ENCODE data around the gene TUBB2A.
"Not testable (repeated sequence)": the region's sequence is repeated elsewhere in the genome, so short reads cannot be mapped to it uniquely, and the experiment has no call there.

Gene TUBB2A

GRCh38 chr6:3151691-3152090 is 5.7 kb downstream of the TUBB2A start:
- no peak for DNase-seq

GRCh38 chr6:3147914-3148757 is 9.2 kb downstream of the TUBB2A start:
- DNase-seq = no peak

DNA sequence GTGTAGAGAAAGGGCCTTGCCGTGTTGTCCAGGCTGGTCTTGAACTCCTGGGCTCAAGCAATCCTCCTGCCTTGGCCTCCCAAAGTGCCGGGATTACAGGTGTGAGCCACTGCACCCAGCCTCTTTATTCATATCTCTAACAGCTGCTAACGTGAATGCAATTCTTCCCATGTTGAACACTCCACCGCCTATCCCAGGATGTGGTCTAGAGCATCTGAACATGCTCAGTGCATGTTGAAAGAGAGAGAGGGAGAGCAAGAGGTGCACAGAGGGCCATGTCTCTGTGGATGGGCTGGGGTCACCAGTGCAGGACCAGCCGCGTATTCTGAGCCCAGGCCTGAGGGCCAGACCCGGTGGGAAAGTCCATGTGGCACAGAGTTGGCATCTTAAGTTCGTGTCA is 12.8 kb downstream of the TUBB2A start:
- DNase-seq = no peak

DNA sequence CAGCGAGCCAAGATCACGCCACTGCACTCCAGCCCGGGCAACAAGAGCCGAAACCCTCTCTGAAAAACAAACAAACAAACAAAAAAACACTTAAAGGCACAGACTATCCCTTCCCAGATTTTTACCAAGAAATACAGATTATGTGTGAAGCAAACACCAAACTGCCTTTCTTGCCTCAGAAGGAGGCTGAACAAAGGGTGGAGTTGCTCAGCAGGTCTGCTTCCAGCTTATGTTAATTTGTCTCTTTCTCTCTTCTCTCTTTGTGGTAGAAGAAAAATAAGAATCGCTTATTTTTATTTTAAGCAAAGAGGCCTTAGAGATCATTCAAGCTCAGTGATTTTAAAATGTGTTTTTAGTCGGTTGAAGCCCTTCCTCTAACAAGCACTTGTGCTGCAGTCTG is 14.2 kb downstream of the TUBB2A start:
- no peak for DNase-seq

- no peak for DNase-seq
Observed at GRCh38 chr6:3142536-3142935, 14.8 kb downstream of the TUBB2A start.

DNA sequence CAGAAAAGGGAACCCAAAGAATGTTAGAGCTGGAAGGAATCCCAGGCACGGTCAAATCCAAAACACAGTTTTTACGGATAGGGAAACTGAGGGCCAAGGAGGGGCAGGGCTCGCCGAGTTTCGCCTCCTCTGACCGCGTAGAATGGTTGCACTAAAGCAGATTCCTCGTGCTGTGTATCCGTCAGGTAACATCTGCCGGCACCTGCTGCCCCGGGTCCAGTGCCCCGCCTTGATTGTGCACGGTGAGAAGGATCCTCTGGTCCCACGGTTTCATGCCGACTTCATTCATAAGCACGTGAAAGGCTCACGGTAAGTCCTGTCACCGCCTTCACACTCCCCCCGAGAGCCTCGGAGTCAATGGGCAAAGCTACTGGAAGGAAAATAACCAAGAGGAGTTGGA is 17.1 kb downstream of the TUBB2A start:
- DNase-seq = no peak

DNA sequence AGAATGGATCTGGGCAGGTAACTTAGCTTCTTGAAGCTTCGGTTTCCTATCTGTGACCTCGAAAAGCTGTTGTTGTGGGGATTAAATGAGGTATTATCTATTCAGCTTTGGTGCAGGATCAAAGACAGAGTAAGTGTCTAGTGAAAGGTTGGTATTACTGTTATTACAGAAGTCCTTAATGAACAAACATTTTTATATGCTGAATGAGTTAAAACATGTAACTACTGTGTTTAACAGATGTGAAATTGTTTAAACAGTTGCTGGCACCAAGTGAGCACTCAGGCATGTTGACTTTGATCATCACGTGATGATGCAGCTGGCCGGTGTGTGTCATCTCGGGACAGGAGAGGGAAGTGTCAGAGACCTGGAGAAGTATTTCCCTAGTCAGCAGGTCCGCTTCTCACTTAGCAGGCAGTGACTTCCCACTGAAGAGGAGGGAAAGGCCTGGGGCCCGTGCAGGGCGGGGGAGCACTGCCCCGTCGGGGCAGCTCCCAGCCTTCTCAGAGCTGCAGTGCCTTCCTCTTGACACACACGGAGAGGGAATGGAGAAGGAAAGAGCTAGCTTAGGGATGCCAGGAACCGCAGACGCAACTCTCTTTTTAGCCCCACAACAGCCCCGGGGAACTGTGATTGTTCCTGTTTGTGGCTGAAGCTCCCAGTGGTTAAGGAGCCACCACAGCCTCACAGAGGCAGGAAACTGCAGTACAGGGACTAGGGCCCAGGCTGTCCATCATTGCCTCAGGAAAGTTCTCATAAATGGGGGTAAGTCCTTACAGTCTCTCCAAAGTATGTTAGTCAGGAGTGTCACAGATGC is 18.0 kb downstream of the TUBB2A start:
- DNase-seq = no peak

DNA sequence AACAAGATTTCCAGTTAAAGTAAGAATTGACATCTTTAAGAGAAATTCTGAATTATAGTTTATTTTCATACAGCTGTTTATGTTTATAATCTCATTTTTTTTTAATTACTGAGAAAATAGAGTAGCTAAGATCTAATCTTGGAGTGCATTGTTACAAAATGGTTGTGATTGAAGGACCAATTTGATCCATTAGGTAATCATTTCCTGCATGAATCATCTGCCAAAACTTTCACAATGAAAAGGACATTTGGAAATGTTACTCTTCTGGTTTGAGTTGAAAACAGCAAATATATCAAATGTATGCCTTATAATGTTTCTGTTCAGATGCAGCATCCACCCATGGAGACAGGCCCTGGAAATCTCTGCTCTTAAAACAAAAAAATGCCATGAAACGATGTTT is 19.0 kb downstream of the TUBB2A start:
- no peak for DNase-seq

GRCh38 chr6:3137873-3138272 is 19.5 kb downstream of the TUBB2A start:
- not testable (repeated sequence) for DNase-seq

DNA sequence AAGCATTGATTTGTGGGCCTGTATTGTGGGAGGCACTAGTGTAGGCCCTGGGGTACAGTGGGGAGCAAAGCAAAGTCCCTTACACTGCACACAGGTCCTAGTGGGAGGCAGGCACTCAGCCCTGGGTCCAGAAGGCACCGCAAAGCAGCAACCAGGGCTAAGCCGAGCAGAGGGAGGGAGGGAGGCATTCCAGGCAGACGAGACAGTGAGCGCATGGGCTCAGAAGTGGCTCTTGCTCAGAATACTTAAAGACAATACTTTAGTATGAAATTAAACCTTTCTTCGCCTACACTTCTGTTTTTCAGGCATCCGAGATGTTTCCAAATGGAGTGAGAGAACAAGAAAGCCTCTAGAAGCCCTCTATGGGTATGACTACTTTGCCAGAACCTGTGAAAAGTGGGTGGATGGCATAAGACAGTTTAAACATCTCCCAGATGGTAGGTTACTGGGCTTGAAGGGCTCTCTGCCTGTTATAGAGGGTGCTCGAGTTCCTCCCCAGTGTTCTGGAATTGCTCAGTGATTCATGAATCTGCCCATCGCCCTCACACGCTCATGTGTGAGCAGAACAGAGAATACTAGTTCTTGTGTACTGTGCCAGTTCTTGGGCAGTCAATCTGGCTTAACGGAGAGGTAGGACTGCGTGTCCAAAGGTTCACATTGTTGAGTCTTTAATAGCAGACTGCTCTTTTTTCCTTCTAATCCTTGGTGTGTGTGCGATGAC is 20.1 kb downstream of the TUBB2A start:
- no peak for DNase-seq

DNA sequence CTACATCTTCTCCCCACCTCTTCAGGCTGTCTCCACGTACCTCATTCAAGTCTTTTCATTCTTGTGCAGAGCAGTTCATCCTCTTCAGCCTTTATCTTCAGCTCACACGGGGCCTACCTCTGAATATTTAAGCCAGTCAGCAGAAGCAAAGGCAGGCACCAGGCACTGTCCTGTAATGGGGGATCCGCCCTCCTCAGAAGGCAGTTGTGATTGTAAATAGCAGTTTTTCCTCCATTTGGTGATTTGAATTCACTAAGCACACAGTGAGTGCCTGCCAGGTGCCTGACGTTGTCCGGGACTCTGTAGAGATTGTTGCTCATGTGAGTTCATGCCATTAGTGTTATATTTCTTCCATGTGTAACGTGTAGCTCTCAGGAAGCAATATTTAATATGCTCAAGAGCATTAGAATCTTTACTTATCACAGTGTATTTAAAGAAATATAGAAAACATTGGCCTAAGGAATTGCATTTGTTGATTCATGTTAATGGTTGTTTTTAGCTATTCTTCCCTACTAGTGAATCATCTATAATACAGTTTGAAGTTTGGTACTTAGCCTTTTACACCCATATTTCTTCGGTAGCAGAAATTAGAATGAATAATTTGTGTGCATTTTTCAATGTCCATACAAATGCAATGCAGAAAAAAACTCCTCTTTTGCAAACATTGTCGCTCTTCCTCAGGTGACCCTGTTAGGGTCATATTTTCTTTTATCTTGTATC is 20.9 kb downstream of the TUBB2A start:
- no peak for DNase-seq

GRCh38 chr6:3135668-3136291 is 21.6 kb downstream of the TUBB2A start:
- no peak for DNase-seq

GRCh38 chr6:3133515-3133914 is 23.8 kb downstream of the TUBB2A start:
- DNase-seq = no peak

DNA sequence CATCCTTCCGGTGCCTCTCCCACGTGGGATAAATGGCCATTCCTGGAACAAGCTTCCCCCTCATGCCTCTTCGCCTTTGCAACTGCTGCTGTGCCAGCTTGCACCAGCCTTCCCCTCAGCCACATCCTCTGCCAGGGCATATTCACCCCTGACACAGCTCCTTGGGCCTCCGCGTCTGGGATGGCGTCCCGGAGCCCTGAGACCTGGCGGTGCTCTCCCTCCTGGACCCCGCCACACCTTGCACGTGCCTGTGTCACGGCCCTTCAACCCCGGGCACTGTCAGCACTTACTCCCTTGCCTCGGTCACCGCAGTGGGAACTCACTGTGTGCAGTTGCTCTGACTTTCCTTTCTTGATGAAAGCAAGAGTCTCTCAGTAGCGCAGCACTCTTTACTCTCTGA is 25.6 kb downstream of the TUBB2A start:
- no peak for DNase-seq

- no peak for DNase-seq
Observed at GRCh38 chr6:3128356-3129108, 28.8 kb downstream of the TUBB2A start.

GRCh38 chr6:3125815-3126214 is 31.5 kb downstream of the TUBB2A start:
- DNase-seq = no peak

DNA sequence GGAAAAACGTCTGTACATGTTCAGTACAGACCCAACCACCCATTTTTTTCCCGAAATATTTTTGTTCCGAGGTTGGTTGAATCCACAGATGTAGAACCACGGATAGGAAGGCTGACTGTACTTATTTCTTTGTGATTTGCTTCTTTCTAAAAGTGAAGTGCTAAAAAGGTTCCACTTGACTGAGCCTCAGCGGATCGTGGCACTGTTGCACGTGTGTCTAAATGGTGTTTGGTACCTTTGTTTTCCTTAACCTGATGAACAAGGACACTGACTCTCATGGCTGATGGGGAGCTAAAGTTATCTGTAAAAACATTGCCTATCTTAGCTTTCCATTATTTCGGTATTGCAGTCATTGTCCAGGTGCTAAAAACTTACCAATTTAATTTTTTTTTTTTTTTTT is 32.7 kb downstream of the TUBB2A start:
- DNase-seq = no peak

DNA sequence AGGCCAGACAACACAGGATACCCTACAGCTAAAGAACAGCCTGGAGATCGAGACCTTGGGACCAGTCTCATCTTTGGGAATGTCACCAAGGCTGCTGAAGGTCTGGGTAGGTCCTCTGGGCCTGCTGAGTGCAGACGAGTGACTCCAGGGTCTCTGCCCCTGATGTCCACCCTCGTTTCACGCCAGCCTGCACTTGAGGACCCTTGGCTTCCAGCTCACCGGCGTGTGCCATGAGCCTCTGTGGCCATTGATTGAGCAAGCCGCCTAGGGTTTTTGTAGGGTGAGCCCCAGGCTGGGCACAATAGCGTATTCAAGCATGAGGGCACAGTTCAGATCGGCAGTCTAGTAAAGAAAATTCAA is 34.5 kb downstream of the TUBB2A start:
- no peak for DNase-seq

GRCh38 chr6:3120765-3121089 is 36.6 kb downstream of the TUBB2A start:
- DNase-seq = no peak

DNA sequence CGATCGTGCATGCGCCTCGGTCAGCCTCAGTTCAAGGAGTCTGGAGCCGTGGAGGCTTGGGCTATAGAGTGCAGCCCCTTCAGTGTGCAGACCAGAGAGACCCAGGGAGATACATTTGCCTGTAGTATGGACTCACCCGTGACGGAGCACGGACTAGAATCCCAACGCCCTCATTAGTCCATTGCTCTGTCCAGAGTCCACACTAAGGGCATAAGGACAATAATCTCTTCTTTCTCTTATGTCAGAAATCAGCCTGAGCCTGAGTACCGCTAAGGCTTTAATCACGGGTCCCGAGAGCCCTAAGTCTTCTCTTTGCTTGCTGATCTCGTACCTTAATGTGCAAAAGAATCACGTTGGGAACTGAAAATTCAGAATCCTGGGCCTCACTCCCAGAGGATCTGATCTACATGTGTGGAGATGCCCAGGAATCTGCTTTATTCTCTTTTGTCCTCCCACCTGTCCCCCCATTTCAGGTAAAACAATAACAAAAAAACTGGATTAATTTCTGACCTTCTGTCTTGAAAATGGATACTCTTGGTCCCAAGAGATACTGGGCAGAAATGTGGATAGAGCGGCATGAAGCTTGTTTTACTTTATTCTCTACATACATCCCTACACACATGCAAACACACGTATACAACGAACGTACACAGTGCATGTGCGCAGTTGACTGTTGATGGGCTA is 38.2 kb downstream of the TUBB2A start:
- DNase-seq = no peak

DNA sequence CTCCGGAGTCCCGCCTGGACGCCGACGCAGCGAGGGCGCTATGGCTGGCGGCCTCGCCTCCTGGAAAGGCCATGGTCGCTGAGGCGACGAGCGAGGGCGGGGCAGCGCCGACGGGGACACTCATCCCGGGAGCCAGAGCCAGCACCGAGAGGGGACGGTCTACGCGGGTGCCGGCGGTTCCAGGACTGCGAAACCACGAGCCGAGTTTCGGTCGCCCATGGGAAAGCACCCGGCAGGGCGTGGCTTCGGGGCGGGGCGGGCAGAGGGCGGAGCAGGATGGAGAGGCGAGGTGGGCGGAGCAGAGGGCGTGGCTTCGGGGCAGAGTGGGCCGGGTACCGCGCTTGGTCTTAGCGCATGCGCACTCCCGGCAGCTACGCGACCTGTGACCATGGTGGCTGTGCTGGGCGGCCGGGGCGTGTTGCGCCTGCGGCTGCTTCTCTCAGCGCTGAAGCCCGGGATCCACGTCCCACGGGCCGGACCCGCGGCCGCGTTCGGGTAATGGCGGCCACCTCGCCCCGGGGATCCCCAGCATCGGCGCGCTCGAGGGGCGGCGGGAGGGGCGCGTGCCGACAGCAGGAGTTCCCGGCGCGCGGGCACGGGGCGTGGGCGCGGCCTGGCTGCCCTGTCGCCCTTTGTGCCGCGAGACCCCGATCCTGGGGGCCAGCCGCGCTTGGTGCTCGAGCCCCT is 38.8 kb downstream of the TUBB2A start, which contains the start of gene BPHL:
Gene BPHL, plus strand, starts transcription at position 359 of the 687 bp plus-strand sequence. Its CDS starts 30 bp downstream, at position 389.
- DNase-seq = peak; percentile 100

Measured in stimulated activated CD8-positive, alpha-beta memory T cell treated with anti-CD3 and anti-CD28 coated beads, Interleukin-4, amount 100 ng/mL, for 48 hours (primary cell).